Spleen (tissue), 11 donors: ENCODE results near the gene TMEM131. TPM values are rescaled to one million over a fixed set of nuclear protein-coding genes. Genes with fewer than 3 reads are reported as not detected.
A peak's percentile ranks its signal among the peaks of the same experiment; 100 is the strongest.

Experiments used
- DNase-seq: peaks from one replicate; pipeline ENCODE4 v3.0.0-alpha.2; 2020
- H3K27ac ChIP-seq, 8 donors: fragments of 200-600 bp; sonication (generic) in 7 of 8; 1 replicate in 4 of 8; 2 replicates in 4 of 8; pipeline versions ENCODE4 v1.5.0 to v1.8.0; 2016 to 2021; ENCODE audit warnings: inconsistent platforms in 4 of 8, mild to moderate bottlenecking in 4 of 8, moderate library complexity in 1 of 8
- H3K27me3 ChIP-seq, 7 donors: fragments of 200-600 bp; sonication (generic) in 6 of 7; replicated peaks in 1 of 7; 1 replicate in 4 of 7; 2 replicates in 3 of 7; pipeline versions ENCODE4 v1.5.0 to v1.8.0; 2016 to 2021; ENCODE audit warnings: inconsistent platforms in 3 of 7, mild to moderate bottlenecking in 1 of 7
- H3K36me3 ChIP-seq, 6 donors: fragments of 200-600 bp; sonication (generic) in 5 of 6; 1 replicate in 4 of 6; 2 replicates in 2 of 6; pipeline versions ENCODE4 v1.5.0 to v1.8.0; 2016 to 2021; ENCODE audit warnings: inconsistent platforms in 2 of 6
- H3K4me1 ChIP-seq, 6 donors: fragments of 200-600 bp; sonication (generic) in 5 of 6; 1 replicate in 3 of 6; 2 replicates in 3 of 6; pipeline versions ENCODE4 v1.5.0 to v1.8.0; 2016 to 2021; ENCODE audit warnings: inconsistent platforms in 3 of 6
- H3K4me3 ChIP-seq, 8 donors: fragments of 200-600 bp; sonication (generic) in 7 of 8; 1 replicate in 4 of 8; 2 replicates in 4 of 8; pipeline versions ENCODE4 v1.5.0 to v1.8.0; 2016 to 2021; ENCODE audit warnings: inconsistent platforms in 4 of 8, mild to moderate bottlenecking in 4 of 8, moderate library complexity in 2 of 8
- H3K9me3 ChIP-seq, 8 donors: fragments of 200-600 bp; sonication (generic) in 7 of 8; 1 replicate in 4 of 8; 2 replicates in 4 of 8; pipeline versions ENCODE4 v1.5.0 to v1.8.0; 2016 to 2021; ENCODE audit warnings: inconsistent platforms in 4 of 8
- POLR2A ChIP-seq, 3 donors: fragments of 450-650 bp; IDR thresholded peaks; one replicate each; pipeline ENCODE4 v1.5.1; 2017; ENCODE audit warnings: antibody characterized with exemption in 3 of 3, mild to moderate bottlenecking in 1 of 3
- POLR2AphosphoS5 ChIP-seq, 3 donors: sonication (generic); formaldehyde crosslinking; IDR thresholded peaks; one replicate each; pipeline ENCODE4 v1.5.1; 2017; ENCODE audit warnings: antibody characterized with exemption in 3 of 3
- WGBS, 5 donors: extraction: QIAGEN DNeasy Blood & Tissue Kit in 3 of 5; methylation state at CpG; one replicate each; pipeline versions ENCODE4 v1.1.5 to v1.1.7; 2013 to 2018; 5-methylcytosine and 5-hydroxymethylcytosine counted together
- intact Hi-C: fragments of 100-400 bp; cut with DNase I; formaldehyde crosslinking; loops from one replicate; pipeline ENCODE4 v1.15.0; 2023; ENCODE audit warnings: low total_unique reads
- polyA plus RNA-seq, 3 donors: library from polyadenylated mRNA; stranded (reverse); fragments of 200-250 nt; gene quantifications; one replicate each; pipeline ENCODE4 v1.2.1, GENCODE V29; 2013
- total RNA-seq, 7 donors: library from RNA; depleted of rRNA in 3 of 7; stranded (reverse); fragments of >200 nt in 3 of 7; fragmentation: NEBNext Ultra II Directional in 4 of 7; extraction: Animal tissue kit (Norgen Biotek cat#: 25700) in 4 of 7; gene quantifications; one replicate each; pipeline versions ENCODE4 v1.1.0 to v1.2.1, GENCODE V29; 2016 to 2021
- TF ChIP-seq, protein P1 (sequence below), 11 experiments: fragments of 200-600 bp in 7 of 11; fragments of 450-650 bp in 4 of 11; sonication (generic) in 4 of 11; IDR thresholded peaks in 8 of 11; conservative IDR thresholded peaks in 3 of 11; 1 replicate in 7 of 11; 2 replicates in 4 of 11; pipeline versions ENCODE4 v1.4.0 to v1.8.0; 2016 to 2021; ENCODE audit warnings: antibody characterized with exemption in 11 of 11, inconsistent platforms in 4 of 11, mild to moderate bottlenecking in 1 of 11
- donor health status: healthy with polysubstance abuse.
- donor health status: DM: no; HTN: no; CAD: no; lungs with moderate emphysema.
- donor health status: DM: no; HTN: no; CAD: no.
- donor health status: Bipolar disorder and iron deficiency.
- donor health status: healthy.
- donor health status: DM: no; HTN: no; CAD: no.
- donor health status: DM: yes; HTN: yes; CAD: no.

Gene TMEM131
- total and polyA plus RNA-seq, 10 donors = 9.2 to 74.0 (median 61.6) TPM

- Histone ChIP-seq H3K4me1 (peaks cover 31 to 81% (median 69%) of the 10 kb centered on the region in 6 donors), H3K27ac (peak overlapping the region in 5 of 8 donors; percentile 28 to 61 (median 44)), H3K4me3 (no peak overlapping the region), H3K27me3 (no peaks in the 10 kb centered on the region), H3K36me3 (no peaks in the 10 kb centered on the region), H3K9me3 (peaks cover 0 to 4% (median 0%) of the 10 kb centered on the region in 8 donors)
- WGBS, 5 donors = 19 to 28% (median 23%) methylated on average over 2 of the region's 2 CpGs
- TF ChIP-seq POLR2AphosphoS5 (IDR thresholded peaks at IDR 0.05) = no peak
- TF ChIP-seq POLR2A (IDR thresholded peaks at IDR 0.05) = no peak
- TF ChIP-seq, protein P1, sequence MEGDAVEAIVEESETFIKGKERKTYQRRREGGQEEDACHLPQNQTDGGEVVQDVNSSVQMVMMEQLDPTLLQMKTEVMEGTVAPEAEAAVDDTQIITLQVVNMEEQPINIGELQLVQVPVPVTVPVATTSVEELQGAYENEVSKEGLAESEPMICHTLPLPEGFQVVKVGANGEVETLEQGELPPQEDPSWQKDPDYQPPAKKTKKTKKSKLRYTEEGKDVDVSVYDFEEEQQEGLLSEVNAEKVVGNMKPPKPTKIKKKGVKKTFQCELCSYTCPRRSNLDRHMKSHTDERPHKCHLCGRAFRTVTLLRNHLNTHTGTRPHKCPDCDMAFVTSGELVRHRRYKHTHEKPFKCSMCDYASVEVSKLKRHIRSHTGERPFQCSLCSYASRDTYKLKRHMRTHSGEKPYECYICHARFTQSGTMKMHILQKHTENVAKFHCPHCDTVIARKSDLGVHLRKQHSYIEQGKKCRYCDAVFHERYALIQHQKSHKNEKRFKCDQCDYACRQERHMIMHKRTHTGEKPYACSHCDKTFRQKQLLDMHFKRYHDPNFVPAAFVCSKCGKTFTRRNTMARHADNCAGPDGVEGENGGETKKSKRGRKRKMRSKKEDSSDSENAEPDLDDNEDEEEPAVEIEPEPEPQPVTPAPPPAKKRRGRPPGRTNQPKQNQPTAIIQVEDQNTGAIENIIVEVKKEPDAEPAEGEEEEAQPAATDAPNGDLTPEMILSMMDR (IDR thresholded peaks at IDR 0.05 in 8 of 11, conservative IDR thresholded peaks at IDR 0.05 in 3 of 11) = no peak
- DNase-seq = no peak
- intact Hi-C loops = no loop called here
Observed at GRCh38 chr2:97935719-97936161, 60.0 kb downstream of the TMEM131 start.

- no peaks in the 10 kb centered on the region for H3K36me3 ChIP-seq
- intact Hi-C loops = no loop called here
- peaks cover 41 to 98% (median 91%) of the 10 kb centered on the region in 6 donors for H3K4me1 ChIP-seq
- no peak for DNase-seq
- WGBS, 5 donors = 62 to 80% (median 75%) methylated on average over 4 of the region's 4 CpGs
- no peaks in the 10 kb centered on the region for H3K9me3 ChIP-seq
- H3K4me3 ChIP-seq = no peak overlapping the region
- peak overlapping the region in 6 of 8 donors; percentile 6 to 85 (median 73) for H3K27ac ChIP-seq
- no peaks in the 10 kb centered on the region for H3K27me3 ChIP-seq
- TF ChIP-seq POLR2AphosphoS5 (IDR thresholded peaks at IDR 0.05) = no peak
- TF ChIP-seq POLR2A (IDR thresholded peaks at IDR 0.05) = no peak
- TF ChIP-seq, protein P1 (IDR thresholded peaks at IDR 0.05 in 8 of 11, conservative IDR thresholded peaks at IDR 0.05 in 3 of 11) = no peak
Observed at GRCh38 chr2:97932975-97933662, 62.6 kb downstream of the TMEM131 start.

DNA sequence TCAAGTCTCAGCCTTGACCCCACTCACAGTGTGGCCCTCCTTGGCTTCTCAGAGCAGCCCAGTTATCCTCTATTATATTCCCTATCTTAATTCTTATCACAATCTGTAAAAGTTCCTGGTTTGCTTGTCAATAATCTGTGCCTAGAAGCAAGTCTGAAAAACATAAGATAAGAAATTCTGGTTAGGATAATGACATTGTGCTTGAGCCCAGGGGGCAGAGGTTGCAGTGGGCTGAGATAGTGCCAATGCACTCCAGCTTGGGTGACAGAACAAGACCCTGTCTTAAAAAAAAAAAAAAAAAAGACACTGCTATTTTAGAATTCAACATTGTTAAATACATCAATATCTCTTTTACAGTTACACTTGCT lies 63.9 kb downstream of the TMEM131 start:
- no peak for DNase-seq
- Histone ChIP-seq H3K9me3 (no peaks in the 10 kb centered on the region), H3K4me1 (peaks cover 36 to 95% (median 83%) of the 10 kb centered on the region in 6 donors), H3K4me3 (no peak overlapping the region), H3K27me3 (no peaks in the 10 kb centered on the region), H3K36me3 (no peaks in the 10 kb centered on the region), H3K27ac (peak overlapping the region in 7 of 8 donors; percentile 61 to 85 (median 74))
- intact Hi-C loops = no loop called here
- no peak for TF ChIP-seq POLR2AphosphoS5 (IDR thresholded peaks at IDR 0.05)
- TF ChIP-seq, protein P1 (IDR thresholded peaks at IDR 0.05 in 8 of 11, conservative IDR thresholded peaks at IDR 0.05 in 3 of 11) = no peak

DNA sequence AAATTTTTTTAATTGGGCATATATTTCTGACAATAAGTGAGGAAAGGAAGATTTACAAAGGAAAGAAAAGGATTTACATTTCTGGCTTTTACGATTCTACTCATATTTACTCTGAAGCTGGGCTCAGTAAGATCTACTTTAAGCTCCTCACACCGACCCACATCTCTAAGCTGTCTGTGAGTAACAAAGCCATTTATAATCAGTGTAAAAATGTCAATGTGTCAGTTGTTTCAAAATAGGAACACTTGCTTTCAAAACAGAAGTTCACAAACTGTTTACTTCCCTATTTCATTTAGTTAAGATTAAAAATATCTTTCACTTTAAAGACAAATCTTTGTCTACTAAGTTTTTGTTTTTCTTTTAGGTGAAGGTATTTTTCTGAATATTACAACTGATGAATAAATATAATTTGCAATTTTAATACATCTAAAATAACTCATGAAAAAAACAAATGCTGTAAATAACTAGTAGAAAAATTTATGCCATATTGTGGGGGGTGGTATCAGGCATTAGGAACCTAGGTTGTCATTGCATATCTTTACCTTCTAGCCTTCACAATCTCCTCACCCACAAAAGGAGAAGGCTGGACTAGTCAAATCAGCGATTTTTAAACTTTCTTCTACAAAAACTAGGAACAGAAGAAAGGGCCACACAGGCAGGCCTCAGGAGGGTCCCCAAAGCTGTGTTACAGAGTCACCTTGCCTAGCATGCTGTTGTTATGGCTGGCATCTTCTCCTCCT lies 64.5 kb downstream of the TMEM131 start:
- intact Hi-C loops = no loop called here
- H3K27ac ChIP-seq = peak overlapping the region in 7 of 8 donors; percentile 61 to 85 (median 74)
- no peaks in the 10 kb centered on the region for H3K9me3 ChIP-seq
- no peaks in the 10 kb centered on the region for H3K27me3 ChIP-seq
- H3K4me3 ChIP-seq = peak overlapping the region in 1 of 8 donors; percentile 3
- H3K4me1 ChIP-seq = peaks cover 34 to 93% (median 77%) of the 10 kb centered on the region in 6 donors
- no peak for TF ChIP-seq POLR2AphosphoS5 (IDR thresholded peaks at IDR 0.05)
- TF ChIP-seq POLR2A (IDR thresholded peaks at IDR 0.05) = no peak
- TF ChIP-seq, protein P1 (IDR thresholded peaks at IDR 0.05 in 8 of 11, conservative IDR thresholded peaks at IDR 0.05 in 3 of 11) = no peak
- 31 to 40% (median 37%) methylated on average over 3 of the region's 3 CpGs for WGBS, 5 donors
- no peak for DNase-seq
- H3K36me3 ChIP-seq = no peaks in the 10 kb centered on the region
